Measurements from ENCODE around the gene ANKRD52.
A peak's percentile ranks its signal among the peaks of the same experiment; 100 is the strongest.
"Not testable (repeated sequence)": the region's sequence is repeated elsewhere in the genome, so short reads cannot be mapped to it uniquely, and the experiment has no call there.

Gene ANKRD52

DNA sequence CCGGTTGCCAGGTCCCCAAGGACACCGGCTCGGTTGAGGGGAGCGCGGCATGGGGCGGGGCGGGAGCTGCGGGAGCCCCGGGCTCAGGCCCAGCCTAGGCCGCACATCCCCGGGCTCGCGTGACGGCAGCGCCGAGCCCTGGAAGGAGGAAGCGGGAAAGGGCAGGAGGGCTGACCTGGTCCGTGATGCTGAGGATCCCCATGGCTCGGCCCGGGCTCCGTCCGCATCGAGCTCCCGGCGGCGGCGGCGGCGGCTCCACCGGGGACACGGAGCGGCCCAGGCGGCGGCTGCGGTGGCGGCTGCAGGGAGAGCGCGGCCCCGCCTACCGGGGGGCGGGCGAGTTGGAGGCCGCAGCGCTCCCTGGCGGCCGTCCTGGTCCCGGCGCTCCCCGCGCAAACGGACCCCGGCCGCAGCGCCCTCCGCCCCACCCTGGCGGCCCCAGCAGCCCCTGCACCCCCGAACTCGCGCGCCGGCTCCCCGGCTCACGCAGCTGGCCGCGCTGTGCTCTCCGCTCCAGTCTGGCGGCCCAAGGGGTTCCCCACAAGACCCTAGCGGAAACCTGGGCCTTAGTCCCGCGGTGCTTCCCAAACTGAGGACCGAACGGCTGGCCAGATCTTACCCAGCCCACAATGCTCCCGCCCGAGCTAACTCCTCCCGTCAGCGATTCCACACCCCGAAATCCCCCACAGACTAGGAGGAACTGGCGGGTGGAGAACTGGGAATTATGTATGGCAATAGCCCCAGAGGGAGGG lies at the start of gene ANKRD52:
Gene ANKRD52 (minus strand): TSS at position 317 of the 752 bp plus-strand sequence. CDS start 115 bp downstream, at position 202.
- DNase-seq (ENCODE audit: low read depth) = peak; percentile 74

DNA sequence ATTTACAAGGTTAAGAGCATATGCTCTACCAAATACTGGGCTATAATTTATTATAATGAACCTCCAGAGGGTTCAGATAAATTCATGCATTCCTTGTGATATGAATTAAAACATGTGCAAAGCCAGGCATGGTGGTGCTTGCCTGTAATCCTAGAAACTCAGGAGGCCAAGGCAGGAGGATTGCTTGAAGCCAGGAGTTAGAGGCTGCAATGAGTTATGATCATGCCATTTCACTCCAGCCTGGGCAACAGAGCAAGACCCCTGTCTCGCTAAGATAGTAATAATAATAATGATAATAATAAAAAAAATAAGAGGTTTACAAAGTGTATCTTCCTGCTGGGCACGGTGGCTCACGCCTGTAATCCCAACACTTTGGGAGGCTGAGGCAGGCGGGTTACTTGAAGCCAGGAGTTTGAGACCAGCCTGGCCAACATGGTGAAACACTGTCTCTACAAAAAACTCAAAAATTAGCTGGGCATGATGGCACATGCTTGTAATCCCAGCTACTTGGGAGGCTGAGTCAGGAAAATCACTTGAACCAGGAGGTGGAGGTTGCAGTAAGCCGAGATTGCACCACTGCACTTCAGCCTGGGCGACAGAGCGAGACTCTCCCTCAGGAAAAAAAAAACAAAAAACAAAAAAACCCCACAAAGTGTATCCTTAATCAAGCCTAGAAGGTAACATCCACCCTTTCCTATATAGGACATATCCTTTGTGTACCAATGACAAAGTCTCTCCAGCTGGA lies 49.2 kb upstream of the ANKRD52 start:
- no peak for DNase-seq (ENCODE audit: low read depth)

DNA sequence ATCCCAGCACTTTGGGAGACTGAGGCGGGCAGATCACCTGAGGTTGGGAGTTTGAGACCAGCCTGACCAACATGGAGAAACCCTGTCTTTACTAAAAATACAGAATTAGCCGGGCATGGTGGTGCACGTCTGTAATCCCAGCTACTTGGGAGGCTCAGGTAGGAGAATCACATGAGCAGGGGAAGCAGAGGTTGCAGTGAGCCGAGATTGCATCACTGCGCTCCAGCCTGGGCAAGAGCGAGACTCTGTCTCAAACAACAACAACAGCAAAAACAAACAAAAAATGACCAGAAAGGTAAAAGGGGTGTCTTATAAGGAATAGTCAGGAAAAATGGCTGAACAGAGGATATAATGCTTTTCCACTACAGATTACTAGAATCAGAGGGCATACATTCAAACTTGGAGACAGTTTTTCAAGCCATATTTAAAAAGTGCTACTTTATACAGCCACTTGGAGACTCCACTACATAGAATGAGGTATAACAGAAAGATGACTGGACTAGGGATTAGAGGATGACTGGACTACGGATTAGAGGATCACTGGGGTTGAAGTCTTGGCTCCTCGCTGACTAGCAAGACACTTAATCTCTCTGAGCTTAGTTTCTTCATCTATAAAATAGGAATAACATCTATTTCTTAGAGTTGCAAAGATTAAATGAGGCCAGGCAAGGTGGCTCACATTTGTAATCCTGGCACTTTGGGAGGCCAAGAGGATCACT lies 46.8 kb upstream of the ANKRD52 start:
- no peak for DNase-seq (ENCODE audit: low read depth)

DNA sequence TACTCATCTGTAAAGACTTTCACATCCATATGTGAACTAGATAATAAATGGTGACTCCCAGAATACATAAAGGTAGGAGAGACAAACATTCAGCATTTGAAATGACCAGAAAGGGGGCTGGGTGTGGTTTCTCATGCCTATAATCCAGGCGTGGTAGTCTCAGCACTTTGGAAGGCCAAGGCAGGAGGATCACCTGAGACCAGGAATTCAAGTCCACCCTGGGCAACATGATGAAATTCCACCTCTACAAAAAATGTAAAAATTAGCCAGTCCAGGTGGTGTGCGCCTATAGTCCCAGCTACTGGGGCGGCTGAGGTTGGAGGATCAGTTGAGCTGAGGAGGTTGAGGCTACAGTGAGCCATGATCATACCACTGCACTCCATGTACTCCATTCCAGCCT lies 46.1 kb upstream of the ANKRD52 start:
- no peak for DNase-seq (ENCODE audit: low read depth)

DNA sequence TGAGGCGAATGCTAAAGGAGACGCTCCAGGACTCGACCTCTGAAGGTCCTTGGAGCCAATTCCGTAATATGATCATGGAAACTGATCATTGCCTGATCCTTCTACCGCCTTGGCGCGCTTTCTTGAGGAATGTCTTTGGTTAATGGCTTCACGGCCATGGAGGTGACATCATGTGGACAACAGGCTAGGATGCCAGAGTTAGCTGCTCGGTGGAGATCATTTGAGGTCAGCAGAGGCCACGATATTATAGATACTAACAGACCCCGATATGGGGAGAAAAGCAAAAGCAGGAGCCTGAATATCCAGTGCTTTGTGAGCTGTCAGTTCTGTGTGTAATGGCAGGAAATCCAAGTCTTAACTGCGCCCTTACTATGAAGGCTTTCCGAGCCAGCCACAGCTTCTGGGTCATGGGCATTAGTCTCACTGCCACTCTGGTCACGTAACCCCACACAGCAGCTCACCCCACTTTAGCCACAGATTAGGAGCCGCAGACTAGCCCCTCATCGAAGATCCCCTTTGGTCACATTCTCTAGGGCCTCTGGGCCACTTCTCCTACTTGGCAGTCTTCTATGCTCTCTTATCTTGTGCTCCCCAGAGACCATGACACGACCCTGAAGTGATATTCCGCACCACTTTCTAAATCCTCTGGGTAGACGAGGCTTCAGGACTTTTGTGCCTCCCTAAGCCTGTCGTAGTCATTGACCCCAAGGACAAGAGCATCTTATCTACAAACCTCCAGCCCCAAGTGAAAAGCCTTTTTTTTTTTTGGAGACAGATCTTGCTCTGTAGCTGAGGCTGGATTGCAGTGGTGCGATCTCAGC lies 42.7 kb upstream of the ANKRD52 start:
- no peak for DNase-seq (ENCODE audit: low read depth)

DNA sequence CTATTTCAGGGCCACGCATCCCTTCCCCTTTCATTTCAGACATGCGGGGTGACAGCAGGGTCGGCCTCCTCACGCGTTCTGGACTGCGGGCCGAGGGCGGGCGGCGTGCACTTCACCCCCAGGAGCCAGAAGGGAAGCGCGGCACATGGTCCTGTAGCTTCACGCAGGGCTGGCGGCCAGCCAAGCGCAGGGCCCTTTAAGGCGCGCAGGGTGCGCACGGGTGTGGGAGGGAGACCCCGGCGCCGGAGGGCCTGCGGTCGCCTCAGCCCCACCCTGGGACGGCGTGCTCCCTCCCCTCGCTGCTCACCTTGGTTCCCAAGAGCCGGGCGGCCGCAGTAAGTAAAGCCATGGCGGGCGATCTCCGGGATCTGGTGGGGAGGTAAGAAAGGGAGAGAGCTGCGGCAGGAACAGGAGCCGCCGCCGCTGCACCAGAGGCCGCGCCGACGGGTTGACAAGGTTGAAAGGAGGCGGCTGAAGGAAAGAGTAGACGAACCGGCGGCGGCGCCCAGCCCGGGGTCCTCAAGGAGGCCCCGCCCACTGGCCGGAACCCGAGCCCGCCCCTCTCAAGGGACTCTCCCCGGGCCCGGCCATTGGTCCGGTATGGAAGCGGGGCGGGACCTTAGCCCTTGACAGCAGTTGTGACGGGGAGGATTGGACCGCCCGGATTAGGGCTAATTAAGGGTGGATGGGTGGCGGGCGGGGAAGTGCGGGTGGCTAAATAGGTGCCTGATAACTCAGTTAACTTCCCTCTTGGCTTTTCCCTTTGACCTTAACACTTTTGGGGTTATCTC lies 41.9 kb upstream of the ANKRD52 start, which contains the start of gene CS:
Gene CS (minus strand): TSS at position 478 of the 791 bp plus-strand sequence. CDS start 129 bp downstream, at position 349.
- DNase-seq (ENCODE audit: low read depth) = peak; percentile 99

DNA sequence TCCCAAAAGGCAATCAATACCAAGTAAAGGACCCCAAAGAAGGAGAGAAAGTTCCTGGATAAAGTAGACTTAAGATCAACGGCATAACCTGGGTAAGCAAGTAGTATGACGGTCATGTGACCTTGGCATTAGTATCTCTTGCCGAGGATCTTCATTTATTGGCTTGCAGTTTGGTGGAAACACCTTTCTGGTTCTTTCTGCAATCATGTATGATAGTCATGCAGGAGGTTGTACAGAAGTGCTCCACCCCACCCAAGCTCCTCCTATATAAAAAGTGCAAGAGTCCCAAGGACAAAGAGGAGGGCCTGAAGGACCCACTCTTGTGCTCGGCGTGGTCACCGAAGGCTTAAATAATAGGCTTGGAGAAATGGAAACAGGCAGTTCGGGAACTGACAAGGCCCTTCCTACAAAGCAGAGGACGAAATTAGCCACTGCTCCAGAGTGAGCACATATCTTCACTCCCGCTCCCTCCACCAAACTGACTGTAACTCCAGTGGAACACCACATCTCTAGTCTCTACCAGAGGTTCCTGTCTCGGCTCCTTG lies 41.2 kb upstream of the ANKRD52 start:
- DNase-seq (ENCODE audit: low read depth) = no peak

DNA sequence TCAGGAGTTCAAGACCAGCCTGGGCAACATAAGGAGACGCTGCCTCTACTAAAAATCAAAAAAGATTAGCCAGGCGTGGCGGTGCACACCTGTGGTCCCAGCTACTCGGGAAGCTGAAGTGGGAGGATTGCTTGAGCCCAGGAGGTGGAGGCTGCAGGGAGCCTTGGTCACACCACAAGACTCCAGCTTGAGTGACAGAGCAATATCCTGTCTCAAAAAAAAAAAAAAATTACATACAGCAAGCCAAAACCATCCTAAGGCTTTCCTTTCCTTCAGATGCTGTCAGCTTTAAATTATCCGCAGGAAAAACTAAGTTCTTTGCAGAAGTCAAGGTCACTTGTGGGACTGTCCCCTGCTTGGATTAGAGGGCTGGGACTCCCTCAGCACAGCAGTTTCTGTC lies 40.6 kb upstream of the ANKRD52 start:
- no peak for DNase-seq (ENCODE audit: low read depth)

DNA sequence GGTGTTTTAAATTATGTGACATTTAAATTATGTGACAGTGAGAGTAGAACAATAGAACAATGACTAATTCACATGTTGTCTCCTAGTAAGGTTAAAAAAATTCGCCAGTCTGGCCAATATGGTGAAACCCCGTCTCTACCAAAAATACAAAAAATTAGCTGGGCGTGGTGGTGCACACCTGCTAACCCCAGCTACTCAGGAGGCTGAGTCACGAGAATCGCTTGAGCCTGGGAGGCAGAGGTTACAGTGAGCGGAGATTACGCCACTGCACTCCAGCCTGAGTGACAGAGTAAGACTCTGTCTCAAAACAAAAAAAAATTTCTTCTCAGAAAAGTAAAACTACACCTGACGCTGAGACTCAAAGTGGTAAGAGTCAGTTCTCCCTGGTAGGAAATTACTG lies 39.2 kb upstream of the ANKRD52 start:
- DNase-seq (ENCODE audit: low read depth) = no peak

DNA sequence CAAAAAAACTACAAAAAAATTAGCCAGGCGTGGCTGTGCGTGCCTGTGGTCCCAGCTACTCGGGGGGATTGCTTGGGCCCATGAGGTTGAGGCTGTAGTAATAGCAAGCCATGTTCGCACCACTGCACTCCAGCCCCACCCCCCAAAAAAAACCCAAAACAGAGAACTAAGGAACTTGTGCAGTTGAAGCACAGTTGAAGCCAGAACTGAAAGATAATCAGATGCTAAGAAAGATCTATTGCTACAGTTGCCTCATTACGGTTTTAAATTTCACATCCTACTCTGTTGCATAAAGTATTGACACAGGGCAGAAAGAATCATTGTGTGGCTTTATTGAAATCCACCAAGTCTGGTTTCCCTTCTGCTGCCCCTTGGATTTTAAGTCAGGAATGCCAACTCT lies 38.1 kb upstream of the ANKRD52 start:
- DNase-seq (ENCODE audit: low read depth) = no peak

DNA sequence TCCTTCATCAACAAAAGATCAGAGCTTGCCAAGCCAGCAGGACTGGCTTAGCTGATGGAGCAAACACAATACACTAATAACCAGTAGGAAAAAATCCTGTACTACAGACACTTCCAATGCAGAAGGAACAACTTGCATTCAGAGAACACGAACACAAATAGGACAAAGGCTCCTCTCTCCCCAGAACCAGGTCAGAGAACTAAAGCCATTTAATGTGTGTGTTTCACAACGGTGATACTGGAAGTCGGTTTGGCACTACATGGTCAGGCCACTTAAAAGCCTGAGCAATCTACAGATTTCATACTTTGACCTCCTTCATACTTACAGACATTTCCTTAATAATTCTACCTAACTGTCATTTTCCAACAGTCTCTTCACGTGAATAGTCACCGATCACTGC lies 35.6 kb upstream of the ANKRD52 start:
- DNase-seq (ENCODE audit: low read depth) = no peak

DNA sequence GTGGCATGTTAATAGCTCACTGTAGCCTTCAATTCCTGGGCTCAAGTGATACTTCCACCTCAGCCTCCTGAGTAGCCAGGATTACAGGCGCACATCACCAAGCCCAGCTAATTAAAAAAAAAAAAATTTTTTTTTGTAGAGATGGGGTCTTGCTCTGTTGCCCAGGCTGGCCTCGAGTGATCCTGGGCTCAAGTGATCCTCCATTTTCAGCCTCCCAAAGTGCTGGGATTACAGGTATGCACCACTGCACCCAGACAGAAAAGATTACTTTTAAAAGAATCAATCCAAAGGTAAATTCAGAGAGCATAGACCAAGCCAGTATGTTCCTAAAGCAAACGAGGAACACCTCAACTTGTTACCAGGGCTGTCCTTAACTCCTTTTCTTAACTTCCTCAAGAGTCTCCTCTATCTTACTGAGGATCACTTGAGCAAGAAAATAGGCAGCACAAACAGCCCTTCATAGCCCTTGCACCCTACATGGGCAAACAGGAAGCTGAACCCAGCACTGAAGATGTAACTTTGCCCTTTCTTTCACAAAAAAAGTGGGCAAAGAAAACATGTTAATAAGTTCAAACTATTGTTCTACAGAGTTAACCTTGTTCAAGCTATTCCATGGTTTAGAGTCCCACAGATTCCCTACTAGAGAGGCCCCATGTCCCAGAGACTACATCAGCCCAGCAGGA lies 30.7 kb upstream of the ANKRD52 start:
- no peak for DNase-seq (ENCODE audit: low read depth)

DNA sequence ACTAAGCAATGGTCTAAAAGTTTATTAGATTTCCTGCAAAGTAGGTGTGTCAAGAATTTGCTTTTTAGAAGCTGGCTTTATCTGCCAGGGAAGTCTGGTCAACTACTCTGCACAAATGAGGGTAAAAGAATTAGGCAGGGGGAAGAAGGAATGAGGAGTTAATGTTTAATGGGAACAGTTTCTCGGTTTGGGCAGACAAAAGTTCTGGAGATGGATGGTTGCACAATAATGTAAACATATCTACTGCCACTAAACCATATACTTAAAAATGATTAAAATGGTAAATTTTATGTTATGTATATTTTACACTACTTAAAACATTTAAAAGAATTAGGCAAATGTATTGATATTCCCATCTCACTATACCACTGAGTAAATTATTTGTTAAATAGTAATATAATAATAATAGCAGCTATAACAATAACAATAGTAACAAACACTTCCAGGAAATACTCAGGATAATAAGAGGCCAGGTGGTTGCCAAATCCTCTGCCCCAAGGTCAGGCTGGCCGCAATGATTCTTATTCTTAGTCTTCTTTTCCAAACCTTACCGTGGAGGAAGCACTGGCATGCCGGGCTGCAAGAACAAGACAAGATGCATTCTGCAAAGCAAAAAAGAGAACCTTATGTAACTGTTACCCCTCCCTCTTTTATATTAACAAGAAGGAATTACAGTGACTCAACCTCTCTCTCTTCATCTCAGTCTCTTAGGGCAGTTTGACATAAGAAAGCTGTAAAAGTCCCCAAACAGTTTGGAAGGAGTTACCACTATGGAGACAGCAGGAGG lies 28.1 kb upstream of the ANKRD52 start:
- DNase-seq (ENCODE audit: low read depth) = no peak

DNA sequence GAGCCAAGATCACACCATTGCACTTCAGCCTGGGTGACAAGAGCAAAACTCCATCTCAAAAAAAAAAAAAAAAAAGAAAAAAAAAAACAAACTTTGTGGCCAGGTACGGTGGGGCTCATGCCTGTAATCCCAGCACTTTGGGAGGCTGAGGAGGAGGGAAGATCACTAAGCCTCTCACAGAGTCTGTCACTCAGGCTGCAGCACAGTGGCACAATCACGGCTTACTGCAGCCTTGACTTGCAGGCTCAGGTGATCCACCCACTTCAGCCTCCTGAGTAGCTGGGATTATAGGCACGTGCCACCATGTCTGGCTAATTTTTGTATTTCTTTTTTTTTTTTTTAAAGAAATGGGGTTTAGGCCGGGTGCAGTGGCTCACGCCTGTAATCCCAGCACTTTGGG lies 26.1 kb upstream of the ANKRD52 start:
- not testable (repeated sequence) for DNase-seq (ENCODE audit: low read depth)

DNA sequence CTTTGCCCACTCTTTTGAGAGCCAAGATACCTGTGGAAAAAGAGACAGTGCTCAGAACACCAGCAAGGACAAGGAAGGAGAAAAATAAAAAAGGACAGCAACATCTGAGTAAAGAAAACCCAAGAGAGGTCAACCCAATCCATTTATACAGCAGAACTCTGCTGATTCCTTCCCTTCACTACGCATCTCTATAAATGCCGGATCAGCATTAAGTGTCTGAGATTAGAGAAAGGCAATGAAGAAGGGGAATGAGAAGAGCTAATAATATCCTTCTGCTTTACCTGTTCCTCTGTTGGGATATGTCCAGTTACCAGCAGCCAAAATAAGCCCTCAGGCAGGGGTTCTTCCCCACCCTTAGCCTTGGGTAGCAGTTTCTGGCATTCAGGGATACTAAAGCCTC lies 24.4 kb upstream of the ANKRD52 start:
- DNase-seq (ENCODE audit: low read depth) = no peak

DNA sequence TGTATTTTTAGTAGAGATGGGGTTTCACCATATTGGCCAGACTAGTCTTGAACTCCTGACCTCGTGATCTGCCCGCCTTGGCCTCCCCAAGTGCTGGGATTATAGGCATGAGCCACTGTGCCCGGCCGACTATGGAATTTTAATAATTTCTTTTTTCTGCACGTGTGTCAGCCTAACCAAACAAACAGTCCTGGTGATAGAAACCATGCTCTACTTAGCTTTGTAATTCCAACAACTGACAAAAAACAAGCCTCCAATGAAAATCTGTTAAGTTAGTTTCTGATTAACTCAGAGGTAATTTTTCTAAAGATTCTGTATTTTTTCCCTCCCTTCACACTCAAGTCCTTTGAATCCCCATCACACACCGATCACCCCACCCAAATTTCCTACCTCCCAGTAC lies 23.8 kb upstream of the ANKRD52 start:
- no peak for DNase-seq (ENCODE audit: low read depth)

DNA sequence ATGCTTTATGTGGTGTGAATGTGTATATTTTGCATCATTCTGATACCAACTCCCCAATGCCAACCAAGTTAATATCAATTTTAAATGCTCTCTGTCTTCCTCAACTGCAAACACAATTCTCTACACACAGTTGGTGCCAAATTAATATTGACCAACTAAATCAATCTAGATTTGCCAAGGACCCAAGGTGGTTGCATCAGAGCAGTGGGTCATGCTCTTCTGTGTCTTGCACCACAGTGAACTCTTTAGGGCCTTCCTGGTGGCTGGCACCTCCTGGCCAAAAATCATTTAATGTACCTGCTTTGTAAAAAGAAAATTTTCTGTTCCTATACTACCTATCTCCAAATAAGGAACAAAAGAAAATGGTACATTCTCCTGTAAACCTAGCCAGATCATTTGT lies 22.7 kb upstream of the ANKRD52 start:
- no peak for DNase-seq (ENCODE audit: low read depth)

DNA sequence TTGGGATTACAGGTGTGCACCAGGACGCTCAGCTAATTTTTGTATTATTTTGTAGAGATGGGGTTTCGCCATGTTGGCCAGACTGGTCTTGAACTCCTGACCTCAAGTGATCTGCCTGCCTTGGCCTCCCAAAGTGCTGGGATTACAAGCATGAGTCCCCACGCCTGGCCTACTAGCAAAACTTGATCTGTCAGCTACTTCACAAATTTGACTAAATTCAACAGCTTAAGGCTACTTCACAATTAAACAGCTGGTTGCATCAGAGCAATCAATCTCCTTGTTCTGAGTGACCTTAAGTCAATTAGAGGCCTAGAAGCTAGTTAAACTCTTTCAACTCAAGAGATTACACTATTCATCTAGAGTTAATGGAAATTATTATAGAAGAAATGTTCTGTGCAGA lies 20.7 kb upstream of the ANKRD52 start:
- no peak for DNase-seq (ENCODE audit: low read depth)

DNA sequence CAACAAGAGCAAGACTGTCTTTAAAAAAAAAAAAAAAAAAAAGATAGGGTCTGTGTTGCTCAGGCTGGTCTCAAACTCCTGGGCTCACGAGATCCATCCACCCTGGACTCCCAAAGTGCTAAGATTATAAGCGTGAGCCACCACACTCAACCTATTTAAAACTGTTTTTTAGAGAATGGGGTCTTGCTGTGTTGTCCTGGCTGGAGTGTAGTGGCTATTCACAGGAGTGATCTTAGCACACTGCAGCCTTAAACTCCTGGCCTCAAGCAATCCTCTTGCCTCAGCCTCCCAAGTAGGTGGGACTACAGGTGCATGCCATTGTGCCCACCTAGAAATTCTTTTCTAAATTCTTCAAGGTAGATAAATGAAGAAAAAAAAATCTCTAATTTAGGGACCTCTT lies 16.1 kb upstream of the ANKRD52 start:
- DNase-seq (ENCODE audit: low read depth) = no peak

All from activated T-helper 9 cell treated with anti-CD3 and anti-CD28 coated beads, Interleukin-2, amount 50 U/mL, for 16 hours (primary cell).